ENCODE results near the gene MEF2A.
"Not testable (repeated sequence)": the region's sequence is repeated elsewhere in the genome, so short reads cannot be mapped to it uniquely, and the experiment has no call there.

The MEF2A gene

DNA sequence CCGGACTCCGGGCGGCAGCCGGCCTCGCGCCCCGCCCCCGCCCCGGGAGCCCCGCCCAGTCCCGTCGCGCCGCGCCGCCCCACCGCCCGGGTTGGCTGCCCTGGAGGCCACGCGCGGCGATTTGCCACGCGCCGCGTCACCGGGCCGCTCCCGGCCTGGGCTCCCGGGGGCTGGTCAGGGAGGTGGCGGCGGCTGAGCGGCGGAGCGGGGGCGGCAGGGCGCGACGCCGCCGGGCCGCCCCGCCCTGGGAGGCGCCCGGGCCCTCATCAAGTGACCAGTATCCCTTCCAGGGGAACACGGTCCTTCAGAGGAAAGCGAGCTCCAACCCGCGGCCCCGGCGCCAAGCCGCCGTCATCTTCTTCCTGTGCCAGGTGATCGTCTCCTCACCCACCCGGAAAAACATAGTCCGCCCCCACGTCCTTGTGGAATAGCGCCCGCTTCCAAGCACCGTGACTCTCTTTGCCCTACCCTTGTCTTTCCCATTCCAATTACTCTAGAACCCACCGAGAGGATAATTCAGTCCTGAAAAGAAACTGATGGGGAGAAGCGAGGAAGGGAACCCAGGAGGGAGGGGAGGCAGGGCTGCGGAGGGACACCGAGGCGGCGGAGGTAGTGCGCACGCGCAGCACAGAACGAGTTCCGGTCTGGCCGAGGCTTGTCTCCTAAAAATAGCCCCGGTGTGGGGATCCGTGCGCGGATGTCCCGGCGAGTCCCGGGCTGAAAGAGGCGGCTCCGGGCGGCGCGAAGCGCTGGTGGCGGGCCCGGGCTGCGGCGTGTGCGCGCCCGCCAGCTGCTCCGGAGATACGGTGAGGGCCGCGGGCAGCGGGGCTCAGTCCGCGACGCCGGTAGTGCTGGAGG lies at the start of gene MEF2A:
MEF2A (plus strand) TSS at position 686 of the 858 bp plus-strand sequence. CDS start 67,136 bp downstream, outside the sequence.
- peak; percentile 66 to 97 (median 91) for DNase-seq

DNA sequence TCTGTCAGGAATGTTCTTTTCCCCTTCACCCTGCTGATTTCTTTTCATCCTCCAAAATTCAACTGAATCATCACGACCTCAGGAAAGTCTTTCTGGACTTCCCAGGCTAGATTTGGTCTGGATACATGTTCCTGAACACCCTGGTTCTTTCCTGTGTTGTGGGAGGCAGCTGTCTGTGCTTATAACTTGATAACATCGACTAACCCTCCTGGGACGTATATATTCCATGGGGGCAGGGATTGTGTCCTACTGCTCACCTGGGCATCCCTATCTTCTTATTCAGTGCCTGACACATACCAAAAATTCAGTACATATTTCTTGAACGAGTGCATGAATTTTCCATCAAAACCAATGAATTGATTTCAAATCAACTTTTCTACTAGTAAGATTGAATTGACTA lies 47.6 kb upstream of the MEF2A start:
- no peak for DNase-seq

DNA sequence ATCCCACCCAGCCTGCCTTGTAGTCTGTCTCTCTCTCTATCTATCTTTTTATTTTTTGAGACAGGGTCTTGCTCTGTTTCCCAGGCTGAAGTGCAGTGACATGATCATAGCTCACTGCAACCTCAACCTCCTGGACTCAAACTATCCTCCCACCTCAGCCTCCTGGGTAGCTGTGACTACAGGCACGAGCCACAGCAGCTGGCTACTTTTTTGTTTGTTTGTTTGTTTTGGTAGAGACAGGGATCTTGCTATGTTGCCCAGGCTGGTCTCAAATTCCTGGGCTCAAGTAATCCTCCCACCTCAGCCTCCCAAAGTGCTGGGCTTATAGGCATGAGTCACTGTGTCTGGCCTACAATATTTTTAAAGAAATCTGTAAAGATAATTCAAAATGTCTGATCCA lies 46.4 kb upstream of the MEF2A start:
- DNase-seq = not testable (repeated sequence)

DNA sequence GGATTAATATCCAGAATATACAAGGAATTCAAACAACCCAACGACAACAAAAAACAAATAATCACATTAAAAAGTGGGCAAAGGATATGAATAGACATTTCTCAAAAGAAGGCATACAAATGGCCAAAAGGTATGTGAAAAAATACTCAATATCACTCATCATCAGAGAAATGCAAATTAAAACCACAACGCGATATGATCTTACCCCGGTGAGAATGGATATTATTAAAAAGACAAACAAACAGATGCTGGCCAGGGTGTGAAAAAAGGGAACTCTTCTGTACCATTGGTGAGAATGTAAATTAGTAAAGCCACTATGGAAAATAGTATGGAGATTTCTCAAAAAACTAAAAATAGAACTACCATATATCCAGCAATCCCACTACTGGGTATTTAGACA lies 43.5 kb upstream of the MEF2A start:
- no peak for DNase-seq

DNA sequence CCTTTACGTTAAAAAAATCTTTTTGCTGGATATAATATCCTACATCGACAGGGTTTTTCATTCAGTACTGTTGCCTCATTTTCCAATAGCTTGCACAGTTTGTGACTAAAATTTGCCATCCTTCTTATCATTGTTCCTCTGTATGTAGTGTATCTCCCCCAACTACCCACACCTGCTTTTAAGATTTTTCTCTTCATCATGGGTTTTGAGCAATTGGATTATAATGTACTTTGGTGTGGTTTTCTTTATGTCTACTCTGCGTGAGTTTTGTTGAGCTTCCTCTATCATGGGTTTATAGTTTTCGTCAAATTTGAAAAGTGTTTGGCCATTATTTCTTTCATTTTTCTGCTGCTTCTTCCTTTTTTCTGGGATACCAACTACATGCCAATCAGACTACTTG lies 39.6 kb upstream of the MEF2A start:
- no peak for DNase-seq

DNA sequence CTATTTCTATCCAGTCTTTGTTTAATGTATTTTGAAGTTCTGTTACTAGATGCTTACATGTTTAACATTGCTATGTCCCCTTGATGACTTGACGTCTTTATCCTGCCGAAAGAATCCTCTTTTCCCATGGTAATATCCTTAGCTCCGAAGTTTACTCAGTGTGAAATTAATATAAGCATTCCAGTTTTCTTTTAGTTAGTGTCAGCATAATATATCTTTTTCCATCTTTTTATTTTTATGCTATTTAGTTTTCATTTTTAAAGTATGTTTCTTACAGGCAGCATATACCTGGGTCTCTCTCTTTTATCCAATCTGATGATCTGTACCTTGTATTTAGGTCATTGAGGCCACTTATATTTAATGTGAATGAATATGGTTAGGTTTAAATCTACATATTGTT lies 39.1 kb upstream of the MEF2A start:
- no peak for DNase-seq

DNA sequence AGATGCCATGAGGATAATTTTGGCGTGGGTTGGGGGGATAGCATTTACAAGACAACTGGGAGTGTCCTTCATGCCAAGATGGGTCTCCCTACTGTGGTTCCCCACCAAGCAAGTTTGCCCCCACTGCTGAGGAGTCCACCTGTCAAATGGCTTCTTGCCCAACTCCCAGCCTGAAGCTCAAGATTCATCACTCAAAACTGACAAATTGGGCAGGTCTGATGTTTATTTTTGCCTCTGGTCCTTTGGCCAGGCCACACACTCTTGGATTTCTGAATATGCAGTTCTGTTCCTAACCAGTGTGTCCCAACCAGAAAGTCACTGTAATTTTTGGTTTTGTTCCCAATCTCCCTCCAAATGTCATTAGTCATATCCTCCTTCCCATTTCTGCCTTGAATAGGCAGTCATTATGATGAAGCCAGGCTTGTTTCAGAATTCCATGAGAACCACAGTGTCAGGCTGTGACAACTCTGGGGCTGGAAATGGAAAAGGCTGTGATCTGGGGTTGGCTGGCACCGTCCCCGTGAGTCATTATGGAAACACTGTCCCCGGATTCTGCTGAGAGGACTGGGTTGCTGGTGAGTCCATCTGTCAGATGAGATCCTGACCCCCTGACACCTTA lies 29.3 kb upstream of the MEF2A start:
- DNase-seq = peak in 9 of 14 donors; percentile 10 to 81 (median 20)

DNA sequence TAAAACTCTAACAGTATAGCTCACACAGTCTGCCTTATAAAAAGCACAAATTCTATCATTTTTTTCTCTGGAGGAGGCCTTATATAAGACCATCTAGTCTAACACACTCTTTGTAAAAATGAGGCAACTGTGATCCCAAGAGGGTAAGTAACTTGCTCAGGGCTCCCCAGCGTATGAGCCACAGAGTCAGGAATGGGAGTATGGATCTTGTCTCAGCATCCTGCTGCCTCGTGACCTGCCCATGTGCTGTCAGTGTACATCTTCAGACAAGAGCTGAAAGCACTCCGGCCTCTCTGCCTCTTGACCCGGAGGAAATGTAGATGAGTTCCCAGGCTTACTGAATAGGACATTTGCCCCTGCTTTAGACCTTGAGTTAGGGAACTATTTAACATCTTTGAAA lies 28.4 kb upstream of the MEF2A start:
- DNase-seq = peak in 4 of 14 donors; percentile 4 to 14 (median 8)

DNA sequence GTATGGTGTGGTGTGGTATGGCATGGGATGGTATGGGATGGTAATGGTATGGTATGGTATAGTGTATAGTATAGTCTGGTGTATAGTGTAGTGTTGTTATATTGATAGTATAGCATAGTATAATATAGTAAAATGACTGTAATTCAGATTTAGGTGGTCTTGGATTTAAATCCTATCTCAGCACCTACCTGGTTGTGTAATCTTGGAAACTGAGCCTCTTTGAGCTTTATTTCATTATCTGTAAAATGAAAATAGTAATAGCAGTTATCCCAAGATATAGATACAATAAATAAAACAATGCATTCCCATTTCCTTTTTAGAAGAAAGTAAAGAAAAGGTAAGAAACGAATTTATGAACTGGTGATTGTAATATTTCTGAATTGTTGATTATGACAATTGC lies 27.5 kb upstream of the MEF2A start:
- no peak for DNase-seq

DNA sequence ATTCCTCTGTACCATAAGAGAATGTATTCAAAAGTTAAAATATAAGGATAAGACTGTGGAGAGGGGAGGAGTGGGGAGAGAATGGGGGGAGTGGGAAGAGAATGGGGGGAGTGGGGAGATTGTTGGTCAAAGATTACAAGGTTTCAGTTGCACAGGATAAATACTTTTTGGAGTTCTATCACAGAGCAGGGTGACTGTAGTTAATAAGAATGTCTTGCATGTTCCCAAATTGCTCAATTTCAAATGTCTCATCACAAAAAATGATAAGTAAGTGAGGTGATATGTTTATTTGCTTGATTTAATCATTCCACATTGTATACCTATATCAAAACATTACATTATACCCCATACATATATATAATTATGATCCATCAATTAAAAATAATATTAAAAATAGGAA lies 23.0 kb upstream of the MEF2A start:
- no peak for DNase-seq

DNA sequence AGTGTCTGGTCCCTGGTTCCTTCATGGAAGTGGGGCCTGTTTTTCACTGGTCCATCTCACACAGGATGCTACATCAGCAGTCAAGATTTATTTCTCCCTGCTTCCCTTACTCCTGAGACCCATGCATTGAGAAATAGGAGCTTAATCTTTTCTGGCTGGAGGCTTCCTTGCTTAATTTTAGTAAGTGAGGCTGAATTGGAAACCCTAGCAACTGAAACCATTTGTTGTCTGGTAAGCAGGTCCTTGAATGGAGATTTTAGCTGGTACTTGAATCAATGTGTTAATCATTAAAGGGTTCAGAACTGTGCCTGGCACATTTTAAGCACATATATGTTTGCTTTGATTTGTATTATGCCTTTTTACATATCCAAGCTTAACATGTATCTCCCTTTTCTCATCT lies 20.2 kb upstream of the MEF2A start:
- no peak for DNase-seq

DNA sequence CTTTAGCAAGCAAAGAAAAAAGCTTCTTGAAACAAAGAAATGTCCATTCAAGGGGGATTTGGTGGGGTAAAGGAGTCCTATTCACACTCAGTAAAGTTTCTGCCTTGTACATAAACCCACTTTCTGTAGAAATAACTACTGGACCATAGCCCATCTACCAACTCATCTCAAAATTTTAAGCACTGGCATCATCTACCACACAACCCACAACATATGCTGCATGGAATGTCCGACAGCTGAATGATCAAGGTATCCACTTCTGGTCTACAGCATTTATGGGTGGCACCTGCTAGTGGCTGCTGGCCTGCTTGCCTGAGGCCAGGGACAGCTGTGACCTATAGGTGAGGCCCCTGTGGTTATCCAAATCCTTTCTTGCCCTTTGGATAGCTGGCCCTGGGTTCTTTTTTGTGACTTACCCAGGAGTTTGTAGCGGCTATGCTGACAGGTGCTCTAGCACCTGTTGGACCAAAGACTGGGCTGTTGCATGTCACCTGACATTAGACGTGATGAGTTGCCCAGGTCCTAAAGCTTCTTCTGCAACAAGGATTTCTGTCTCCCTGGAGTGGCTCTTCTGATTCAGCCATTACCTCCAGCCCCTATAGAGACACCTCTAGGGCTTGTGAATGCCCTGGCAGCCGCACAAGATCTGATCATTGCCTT lies 19.2 kb upstream of the MEF2A start:
- DNase-seq = no peak

DNA sequence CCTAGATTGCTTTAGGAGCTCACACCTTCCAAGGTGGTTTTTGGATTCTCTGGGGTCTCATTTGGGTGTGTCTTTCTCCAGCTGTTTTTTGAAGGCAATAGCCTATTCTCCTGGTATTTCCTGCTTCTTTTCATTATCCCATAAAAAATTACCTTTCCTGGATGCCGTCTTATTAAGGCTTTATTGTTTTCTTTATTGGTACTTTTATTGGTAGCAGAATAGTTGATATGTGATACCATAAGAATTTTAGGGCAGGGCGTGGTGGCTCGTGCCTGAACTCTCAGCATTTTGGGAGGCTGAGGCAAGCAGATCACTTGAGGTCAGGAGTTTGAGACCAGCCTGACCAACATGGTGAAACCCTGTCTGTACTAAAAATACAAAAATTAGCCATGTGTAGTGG lies 18.3 kb upstream of the MEF2A start:
- no peak for DNase-seq

DNA sequence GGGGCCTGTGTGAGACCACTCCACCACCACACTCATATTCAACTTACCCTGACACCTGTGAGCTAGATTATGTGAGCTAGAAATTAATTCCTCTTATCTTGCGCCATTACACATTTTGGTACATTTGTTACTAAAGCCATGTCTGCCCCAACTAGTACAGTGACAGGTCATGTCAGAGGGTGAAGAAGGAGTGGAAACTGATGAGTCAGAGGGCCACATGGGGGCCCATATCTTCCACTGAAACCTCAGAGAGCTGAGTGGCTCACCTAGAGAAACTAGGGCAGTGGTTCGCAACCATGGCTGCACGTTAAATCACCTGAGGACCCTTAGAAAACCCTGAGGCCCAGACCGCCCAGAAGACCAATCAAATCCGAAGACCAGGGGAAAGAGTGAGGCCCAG lies 15.7 kb upstream of the MEF2A start:
- DNase-seq = no peak

DNA sequence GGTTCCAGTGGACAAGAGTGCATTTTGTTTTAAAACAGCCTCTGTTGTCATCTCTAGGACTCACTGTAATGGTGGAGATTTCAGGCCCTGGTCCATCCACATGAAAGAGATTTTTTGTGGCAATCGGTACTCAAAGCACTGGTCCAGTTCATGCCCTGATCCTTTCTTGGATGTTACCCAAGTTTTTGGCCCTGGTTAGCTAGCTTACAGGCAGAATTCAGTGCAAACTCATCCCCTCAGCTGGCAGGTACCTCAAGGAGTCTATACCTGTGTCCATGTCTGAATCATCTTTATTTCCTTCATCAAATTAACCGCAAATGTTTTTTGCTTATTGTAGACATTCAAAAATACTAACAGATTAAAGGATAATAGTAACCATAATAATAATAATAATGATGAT lies 13.7 kb upstream of the MEF2A start:
- no peak for DNase-seq

DNA sequence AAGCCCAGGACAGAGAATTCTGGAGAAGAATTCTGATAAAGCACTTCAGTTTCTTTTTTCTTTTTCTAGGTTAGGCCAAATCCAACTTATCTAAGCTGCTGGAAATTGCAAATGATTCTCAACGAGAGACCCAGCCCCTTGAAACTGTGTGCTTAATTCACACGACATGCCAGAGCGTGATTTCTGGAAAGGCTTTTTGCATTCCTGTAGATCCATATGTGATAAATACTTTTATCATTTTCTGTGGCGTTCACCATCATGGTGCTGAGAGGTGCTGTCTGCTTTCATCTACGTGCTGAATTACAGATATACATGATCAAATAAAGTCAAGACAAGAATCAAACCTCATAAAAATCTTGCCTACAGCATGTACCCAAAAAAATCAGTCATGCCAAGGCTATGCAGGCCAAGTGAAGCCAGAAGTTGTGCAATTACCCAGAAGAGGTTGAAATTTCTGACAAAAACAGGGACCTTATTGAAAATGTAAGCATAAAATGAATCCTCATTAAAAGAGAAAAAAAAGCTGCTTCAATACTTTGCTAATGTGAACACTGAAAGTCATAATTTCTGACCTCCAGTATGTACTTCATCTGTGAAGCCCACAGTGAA lies 10.8 kb upstream of the MEF2A start:
- no peak for DNase-seq

DNA sequence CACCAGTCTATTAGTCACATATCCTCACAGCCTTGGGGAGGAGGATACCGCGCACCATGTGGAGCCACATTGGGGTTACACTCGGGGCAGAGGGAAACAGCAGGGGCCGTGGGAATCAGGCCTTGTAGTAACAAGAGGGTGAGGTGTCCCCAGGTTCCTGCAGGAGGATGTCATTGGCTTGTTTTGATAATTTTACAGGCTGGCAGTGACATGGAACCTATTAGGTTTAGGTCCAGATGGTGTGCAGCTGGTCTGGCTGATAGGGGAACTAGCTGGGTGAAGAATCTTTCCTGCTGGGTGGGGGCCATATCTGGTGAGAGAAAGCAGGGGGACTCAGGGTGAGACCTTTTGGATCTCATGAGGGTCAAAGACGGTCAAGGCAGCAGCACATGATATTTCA lies 9.8 kb upstream of the MEF2A start:
- DNase-seq = no peak

DNA sequence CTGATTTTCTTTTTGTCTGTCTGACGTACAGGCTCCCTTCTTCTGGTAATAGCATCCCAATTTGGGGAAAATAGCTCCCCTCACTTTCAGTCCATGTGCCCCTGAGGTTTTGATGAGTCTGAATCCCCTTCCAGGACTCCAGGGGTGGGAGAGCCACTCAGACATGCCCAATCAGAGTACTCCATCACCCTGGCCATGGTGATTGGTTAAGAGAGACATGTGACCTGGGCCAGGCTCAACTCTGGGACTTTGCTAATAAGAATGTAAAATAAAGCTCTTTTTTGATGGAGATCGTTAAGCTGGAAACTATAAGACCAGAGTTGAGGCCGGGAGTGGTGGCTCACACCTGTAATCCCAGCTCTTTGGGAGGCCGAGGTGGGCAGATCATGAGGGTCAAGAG lies 9.2 kb upstream of the MEF2A start:
- DNase-seq = no peak

DNA sequence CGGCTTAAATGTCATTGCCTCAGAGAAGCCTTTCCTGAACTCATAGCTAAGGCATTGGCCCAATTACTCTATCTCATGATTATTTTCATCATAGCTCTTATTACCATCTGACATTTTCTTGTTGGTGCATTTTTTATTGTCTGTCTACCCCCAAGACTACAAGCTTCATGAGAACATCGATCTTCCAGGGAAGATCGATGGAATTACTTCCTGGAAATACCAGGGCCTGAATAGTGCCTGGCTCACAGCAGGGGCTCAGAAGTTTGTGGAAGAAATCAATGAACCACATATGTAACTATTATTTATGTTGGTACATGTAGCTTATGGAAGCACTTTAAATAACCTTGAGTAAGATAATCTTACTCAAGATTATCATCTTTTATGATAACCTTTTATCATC lies 7.7 kb upstream of the MEF2A start:
- no peak for DNase-seq

DNA sequence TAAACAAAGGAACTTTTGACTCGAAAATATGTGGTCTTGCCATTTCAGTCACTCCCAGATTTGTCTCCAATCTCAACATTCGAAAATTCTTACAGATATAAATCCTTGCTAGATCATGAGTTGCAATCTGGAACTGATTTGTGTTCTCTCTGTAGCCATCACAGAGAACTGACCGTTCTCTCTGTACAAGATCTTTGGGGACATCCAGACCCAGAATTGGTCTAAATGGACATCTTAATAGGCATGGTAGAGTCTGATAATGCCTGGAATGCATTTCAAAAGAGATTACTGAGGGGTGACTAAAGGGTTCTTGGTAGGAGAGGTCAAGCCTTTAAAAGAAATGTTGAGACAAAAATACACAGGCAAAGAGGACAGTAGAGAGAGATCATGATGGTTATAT lies 7.2 kb upstream of the MEF2A start:
- no peak for DNase-seq

DNA sequence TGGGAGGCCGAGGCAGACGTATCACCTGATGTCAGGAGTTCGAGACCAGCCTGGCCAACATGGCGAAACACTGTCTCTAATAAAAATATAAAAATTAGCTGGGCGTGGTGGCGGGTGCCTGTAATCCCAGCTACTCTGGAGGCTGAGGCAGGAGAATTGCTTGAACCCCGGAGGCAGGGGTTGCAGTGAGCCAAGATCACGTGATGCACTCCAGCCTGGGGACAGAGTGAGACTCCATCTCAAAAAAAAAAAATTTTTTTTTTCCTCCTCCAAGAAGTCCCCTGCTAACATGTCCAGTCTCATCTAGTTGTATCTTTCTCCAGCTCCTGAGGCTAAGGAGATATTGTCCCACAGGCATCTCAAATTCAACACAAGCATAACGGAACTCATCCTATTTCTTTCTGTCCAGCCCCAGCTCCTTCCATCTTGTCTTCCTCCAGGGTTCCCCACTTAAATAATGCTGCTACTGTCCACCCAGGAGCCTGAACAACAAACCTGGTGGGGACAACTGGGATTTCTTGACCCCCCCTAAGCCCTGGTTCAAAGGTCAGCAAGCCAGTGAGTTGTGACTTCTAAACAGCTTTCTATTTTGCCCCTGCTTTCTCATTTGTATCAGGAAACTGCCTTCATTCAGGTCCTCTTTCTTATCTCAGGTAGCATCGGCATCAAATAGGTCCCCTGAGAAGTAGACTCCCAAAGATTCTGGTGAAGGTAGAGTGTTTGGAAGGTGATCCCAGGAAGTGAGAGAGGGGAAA lies 4.1 kb upstream of the MEF2A start:
- no peak for DNase-seq

DNA sequence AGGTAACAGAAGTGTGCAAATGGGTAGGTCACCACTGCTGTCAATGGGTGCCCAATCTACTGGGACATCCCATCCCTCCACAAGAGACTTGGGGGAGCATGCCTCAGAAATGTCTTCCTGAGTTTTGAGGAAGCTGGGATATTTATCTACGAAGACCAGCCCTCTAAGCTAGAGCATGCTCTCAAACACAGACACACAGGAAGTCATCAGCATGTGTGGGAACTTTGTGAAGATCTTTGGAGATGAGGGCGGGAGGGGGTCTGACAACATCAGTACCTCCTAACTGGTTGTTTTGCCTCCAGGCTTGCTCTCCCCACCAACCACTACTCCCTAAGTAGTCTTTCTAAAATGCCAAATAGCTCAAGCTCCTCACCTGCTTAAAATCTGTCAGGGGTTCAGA lies 3.5 kb upstream of the MEF2A start:
- DNase-seq = no peak

Data from C1 segment of cervical spinal cord (tissue), 14 donors.